Stimulated activated CD4-positive, alpha-beta T cell treated with anti-CD3 and anti-CD28 coated beads, TNF-alpha, amount 100 ng/mL, for 1 hour (primary cell): ENCODE results near the gene PIGL.
"Not testable (repeated sequence)": the region's sequence is repeated elsewhere in the genome, so short reads cannot be mapped to it uniquely, and the experiment has no call there.

Experiments
- DNase-seq, 3 donors: peaks; one replicate each; pipeline ENCODE4 v3.0.0-alpha.2; 2020; ENCODE audit warnings: low read depth in 3 of 3, low spot score in 1 of 3

PIGL gene

DNA sequence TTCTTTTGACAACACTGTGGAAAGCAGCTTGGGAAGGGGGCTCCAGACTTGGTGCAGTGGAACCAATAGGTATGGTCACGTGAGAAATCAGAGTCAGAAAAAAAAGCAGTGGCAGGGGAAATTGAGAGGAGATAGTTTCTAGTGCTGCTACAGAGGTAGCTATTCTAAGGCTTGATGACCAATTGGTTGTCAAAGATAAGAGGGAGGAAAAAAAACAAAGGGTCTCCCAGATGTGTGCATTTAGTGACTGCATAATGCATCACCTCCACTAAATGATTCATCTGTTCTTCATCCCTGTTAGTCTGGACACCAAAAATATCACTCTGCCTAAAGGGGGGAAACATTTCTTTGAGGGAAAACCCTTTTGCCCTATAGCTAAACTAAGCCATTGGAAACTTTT, 56.5 kb downstream of the PIGL start:
- no peak for DNase-seq

GRCh38 chr17:16273929-16274339, 56.9 kb downstream of the PIGL start:
- no peak for DNase-seq

DNA sequence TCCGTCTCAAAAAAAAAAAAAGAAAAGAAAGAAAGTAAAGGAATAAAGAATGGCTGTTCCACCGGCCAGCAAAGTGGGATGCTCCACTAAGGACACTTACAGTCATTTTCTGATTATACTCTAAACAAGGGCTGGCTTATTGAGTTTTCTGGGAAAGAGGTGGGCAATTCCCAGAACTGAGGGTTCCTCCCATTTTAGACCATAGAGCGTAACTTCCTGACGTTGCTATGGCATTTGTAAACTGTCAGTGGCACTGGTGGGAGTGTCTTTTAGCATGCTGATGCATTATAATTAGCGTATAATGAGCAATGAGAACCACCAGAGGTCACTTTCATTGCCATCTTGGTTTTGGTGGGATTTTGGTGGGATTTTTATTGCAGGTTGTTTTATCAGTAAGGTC, 58.0 kb downstream of the PIGL start:
- no peak for DNase-seq

DNA sequence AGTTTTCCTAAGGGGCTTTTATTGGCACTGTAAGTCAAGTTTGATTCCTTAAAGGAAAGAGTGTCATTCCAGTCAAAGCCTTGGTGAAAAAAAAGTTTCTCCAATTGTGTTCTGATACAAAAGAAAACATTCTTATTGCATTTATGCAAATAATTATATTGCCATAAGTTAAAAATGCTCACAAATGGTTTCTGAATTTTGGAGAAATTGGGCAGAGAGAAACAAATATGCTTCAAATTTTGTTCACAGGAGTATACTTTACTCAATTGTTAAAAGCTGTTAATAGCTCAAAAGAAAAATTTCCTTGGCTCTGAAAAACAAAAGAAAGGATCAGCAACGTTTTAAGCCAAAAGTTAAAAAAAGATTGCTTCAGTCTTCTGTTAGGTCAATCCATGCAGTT, 60.2 kb downstream of the PIGL start:
- DNase-seq = no peak

GRCh38 chr17:16281351-16281750, 64.3 kb downstream of the PIGL start:
- no peak for DNase-seq

- no peak for DNase-seq
These were observed 65.5 kb downstream of the PIGL start for GRCh38 chr17:16282522-16282921.

DNA sequence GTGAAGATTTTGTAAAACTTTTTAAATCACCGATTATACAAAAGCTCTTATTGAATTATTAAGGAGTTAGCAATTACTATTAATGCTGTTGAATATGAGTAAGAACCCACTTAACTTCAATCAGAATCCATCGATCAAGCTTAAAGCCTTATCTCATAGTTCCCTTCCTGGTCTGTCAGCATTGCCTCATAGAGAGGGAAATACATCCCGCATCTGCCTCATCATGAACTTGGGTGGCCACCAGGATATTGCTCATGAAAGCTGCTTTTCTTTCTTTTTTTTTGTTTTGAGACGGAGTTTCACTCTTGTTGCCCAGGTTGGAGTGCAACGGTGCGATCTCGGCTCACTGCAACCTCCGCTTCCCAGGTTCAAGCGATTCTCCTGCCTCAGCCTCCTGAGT, 66.7 kb downstream of the PIGL start:
- no peak for DNase-seq

- no peak for DNase-seq
These were observed 68.6 kb downstream of the PIGL start for GRCh38 chr17:16285646-16286008.

- DNase-seq = peak; percentile 45 to 46 (median 45)
These were observed 69.3 kb downstream of the PIGL start for GRCh38 chr17:16286009-16286946.

GRCh38 chr17:16286947-16287562, 70.0 kb downstream of the PIGL start:
- no peak for DNase-seq

GRCh38 chr17:16287563-16288027, 70.6 kb downstream of the PIGL start:
- DNase-seq = no peak

GRCh38 chr17:16288860-16289571, 72.0 kb downstream of the PIGL start:
- no peak for DNase-seq

DNA sequence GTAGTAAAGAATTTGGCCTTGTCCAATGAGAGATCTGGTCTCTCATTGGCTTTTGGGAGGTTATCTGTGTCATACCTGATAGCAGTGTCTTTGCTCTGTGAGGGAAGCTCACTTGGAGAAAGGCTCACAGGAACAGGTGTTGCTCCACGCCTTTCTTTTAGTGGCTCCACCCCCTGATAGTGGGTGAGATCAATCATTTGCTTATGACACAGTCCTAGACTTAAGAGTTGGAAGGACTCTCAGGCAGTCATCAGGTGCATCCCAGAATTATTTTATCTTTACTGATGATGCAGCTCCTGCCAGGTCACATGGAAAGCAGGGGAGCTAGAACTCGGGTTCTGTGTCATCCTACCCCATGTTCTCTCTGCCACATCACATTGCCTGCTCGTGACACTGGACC, 76.9 kb downstream of the PIGL start:
- no peak for DNase-seq

DNA sequence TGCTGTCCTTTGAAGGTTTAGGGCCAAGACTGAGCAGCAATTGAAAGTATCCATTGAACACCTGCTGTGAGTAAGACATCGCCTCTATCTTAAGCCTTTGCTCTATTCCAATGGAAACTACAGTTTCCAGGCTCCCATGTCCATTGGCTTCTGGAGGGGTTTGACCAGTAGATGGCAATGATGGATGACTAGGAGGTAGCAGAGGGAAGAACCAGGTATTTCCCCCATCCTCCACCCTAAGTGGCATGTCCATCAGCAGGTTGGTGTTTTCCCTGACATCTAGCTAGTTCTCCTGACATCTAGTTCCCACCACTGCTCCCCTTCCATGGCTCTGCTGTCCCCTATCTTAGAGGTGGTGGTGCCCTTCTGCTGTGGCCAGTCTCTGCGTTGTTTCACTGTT, 77.5 kb downstream of the PIGL start:
- DNase-seq = no peak

DNA sequence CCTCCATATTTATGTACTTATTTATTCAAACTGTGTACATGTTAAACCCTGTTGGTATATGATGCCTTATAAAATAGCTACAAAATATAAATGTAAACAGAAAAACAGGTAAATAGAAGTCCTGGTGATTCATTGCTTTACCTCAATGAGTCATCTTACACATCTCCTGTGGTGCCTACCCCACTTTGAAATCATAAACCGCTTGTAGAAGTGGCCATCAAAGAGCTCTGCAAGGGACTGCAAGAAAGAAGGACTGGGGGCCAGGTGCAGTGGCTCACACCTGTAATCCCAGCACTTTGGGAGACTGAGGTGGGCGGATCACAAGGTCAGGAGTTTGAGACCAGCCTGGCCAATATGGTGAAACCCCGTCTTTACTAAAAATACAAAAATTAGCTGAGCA, 79.1 kb downstream of the PIGL start:
- not testable (repeated sequence) for DNase-seq

DNA sequence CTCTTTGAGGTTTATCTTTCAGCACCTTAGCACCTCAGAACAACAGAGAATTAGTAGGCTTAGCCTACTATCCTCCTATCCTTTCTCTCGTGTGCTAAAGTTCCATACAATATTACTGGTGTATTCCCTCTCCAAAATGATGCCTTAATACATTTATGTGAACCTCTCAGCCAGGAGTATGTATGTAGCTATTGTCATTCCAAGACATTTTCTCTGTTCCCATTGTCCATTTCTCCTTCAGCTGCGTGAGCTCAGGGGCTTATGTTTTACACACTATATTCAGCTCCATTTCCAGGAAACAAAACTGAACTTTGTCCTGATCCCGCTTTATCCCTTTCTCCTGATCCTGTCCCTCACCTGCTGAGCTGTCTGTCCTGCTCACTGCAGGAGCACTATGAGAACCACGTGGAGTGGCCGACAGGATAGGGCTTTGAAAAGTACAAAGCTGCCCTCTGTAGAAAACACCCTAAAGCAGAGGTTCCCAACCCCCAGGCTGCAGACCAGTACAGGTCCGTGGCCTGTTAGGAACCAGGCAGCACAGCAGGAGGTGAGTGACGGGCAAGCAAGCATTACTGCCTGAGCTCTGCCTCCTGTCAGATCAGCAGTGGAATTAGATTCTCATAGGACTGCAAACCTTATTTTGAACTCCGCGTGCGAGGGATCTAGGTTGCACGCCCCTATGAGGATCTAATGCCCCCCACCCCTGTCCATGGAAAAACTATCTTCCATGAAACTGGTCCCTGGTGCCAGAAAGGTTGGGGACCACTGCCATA, 80.5 kb downstream of the PIGL start:
- no peak for DNase-seq

- no peak for DNase-seq
These were observed 81.2 kb downstream of the PIGL start for GRCh38 chr17:16298140-16298662.

- no peak for DNase-seq
These were observed 83.5 kb downstream of the PIGL start for GRCh38 chr17:16300554-16300953.

DNA sequence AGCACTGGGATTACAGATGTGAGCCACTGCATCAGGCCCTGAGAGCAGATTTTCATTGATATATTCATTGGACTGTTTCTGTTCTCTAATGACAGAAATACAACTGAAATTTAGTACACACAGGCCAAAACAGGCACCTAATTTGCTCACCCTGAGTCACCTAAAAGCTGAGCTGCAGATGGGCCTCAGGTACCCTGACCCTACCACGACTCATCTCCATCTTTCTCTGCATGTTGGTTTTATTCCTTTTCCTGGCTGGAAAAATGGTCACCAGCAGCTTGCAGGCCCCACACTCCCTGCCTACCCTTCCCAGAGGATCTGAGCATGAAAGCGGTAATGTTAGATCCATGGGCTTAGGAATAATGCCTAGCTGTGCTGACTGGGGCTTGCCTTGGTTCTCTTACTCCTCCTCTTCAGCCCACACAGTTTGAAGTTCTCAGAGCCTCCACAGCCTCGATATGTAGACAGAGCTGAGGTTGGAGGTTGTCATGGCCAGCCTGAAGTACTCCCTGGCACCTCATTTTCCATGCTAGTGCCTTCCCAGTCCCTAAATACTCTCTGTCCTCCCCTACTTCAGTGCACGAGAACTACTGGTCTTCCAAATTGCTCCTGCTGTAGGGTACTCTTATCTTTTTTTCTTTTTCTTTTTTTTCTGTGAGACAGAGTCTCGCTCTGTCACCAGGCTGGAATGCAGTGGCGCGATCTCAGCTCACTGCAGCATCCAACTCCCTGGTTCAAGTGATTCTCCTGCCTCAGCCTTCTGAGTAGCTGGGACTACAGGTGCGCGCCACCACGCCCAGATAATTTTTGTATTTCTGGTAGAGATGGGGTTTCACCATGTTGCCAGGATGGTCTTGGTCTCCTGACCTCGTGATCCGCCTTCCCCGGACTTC, 85.2 kb downstream of the PIGL start:
- DNase-seq = no peak

GRCh38 chr17:16302856-16303255, 85.8 kb downstream of the PIGL start:
- DNase-seq = no peak
